NOMO-1 treated with dmso at 0.1 percent for 144 hours (cell line): ENCODE measurements around the gene NAA25.

Source experiments
- DNase-seq: peaks from one replicate; lab custom pipeline; 2025; ENCODE audit not compliant: unreplicated experiment; lab: John Stamatoyannopoulos, UW

NAA25 gene

DNA sequence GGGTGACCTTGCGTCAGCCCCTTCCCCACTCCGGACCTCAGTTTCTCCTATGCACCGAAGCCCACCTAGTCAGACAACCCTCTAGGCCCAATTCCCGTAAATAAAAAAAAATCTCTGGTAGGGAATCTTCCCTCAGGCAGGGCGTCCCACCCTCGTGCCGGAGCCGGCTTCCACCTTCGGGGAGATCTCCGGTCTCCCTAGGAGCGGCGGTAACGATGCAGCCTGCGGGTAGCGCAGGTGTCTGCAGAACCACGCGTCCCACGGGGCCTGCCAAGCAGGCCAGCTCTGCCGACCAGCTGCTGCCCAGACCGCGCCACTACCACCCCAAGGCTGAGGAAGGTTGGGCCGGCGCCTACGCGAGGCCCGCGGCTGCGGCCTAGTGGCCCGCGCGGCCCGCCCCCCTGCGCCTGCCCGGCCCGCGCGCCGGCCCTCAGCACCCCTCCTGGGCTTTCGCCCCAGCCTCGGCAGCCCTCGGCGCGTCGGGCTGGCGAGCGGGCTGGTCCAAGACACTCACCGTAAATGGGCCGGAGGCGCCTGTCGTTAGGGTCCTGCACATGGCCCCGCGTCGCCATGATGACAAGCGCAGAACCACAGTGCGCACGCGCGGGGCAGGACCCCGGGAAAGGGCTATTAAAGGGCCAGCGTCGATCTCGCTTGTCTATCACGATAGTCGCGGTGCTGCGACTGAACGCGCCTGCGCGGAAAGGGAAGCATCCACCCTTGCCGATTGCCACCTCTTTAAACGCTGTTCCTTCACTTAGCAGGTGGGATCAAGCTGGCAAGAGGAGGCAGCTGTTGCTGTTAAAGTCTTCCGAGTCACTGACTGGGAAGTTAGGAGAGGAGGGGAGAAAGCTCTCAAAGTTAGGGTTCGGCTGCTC is at the start of gene NAA25:
TSS of gene NAA25 (minus strand) at position 582 of the 878 bp plus-strand sequence. CDS start at position 572, 10 bp downstream.
- DNase-seq, result peak; percentile 60

DNA sequence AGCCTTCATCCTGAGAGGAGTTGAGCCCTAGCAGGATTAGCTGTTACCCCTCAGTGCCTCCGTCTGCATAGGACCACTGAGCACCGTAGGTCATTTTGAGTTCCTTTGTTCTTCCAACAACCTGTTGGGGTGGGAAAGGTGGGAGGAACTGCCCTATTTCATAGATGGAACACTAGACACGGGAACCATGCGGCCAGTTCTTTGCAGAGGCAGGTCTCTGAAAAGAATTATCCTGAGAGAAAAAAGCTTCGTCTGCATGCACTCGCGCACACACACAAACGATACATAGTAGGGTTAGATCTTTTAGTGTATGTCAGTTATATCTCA is 45.3 kb upstream of the NAA25 start:
- DNase-seq, result no peak

DNA sequence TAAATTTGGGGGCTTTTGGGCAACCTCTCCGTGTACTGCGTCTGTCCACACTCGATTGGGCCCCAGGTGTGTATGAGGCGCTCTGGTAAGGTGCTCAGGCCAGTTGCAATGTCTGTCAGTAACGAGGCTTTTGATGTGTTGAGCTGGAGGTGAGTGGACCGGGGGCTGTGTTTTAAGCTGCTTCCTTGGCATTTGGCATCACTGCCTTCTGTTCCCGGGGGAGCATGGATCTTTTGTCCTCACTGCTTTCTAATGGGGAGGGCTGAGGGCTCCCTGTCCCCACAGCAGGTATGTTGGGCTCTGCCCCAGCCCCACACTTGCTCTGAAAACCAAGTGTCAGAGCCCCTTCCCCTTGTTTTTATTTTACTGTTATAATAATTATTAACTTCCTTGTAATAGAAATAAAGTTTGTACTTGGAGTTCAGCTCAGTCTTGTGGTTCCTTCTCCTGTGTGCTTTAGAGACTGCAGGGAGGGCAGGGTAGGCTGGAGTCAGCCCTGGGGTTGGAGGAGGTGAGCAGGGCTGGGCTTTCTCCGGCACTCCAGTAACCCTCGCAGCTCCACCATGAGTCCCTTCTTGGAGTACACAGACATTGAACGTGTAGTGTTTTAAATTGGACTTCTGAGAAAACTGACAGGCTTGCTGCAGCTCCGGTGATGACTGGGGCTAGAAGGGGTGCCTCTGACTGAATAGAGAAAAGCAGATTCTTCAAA is 44.8 kb upstream of the NAA25 start:
- DNase-seq, result no peak

DNA sequence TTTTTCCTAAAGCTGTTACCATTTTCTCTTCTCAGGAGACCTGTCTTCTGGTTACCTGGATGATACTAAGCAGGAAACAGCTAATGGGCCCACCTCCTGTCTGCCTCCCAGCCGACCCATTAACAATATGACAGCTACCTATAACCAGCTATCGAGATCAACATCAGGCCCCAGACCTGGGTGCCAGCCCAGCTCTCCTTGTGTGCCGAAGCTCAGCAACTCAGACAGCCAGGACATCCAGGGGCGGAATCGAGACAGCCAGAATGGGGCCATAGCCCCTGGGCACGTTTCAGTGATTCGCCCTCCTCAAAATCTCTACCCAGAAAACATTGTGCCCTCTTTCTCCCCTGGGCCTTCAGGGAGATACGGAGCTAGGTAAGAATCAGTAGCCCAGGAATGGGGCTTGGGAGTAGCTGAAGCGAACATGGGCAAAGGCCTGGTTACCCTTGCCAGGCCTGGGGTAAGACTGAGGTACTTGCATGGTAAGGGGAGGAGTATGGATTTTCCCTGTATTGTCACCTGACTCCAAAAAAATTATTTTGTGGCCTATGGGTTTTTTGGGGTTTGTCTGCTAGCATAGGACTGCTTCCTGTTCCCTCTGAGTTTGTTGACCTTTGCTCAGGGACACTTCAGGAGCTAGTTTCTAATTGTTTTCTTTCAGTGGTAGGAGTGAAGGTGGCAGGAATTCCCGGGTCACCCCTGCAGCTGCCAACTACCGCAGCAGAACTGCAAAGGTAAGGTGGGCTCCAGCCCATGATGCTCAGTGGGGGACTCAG is 43.4 kb upstream of the NAA25 start:
- no peak for DNase-seq

DNA sequence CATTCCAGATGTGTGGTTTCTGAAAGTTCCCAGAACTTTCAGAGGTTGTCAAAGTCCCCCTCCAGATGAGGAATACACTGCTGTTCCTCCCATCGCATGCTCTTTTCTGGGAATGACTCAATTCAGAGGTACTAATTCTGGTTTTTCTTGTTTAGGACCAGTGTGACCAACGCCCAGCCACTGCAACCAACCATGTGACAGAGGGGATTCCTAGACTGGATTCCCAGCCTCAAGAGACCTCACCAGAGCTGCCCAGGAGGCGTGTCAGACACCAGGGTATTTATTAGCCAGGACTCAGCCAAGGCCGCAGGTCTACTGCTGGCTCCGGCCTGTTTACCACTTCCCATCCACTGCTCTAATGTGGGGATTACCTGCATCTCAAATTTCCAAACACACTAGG is 41.0 kb upstream of the NAA25 start:
- DNase-seq, result no peak

DNA sequence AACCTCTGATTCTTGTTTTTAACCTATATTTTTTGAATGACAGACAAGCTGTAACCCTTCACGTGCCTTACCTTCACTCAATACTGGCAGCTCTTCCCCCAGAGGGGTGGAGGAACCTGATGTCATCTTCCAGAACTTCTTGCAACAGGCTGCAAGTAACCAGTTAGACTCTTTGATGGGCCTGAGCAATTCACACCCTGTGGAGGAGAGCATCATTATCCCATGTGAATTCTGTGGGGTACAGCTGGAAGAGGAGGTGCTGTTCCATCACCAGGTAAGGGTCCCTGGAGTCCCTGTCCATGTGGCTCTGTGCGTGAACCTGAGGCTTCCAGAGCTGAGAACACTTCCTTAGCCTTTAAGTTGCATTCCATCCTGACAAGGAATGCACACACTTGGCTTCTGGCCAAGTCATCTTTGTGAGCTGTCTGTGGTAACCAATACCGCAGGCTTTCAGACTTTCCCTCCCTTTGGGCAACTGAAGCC is 39.5 kb upstream of the NAA25 start:
- DNase-seq, result no peak

DNA sequence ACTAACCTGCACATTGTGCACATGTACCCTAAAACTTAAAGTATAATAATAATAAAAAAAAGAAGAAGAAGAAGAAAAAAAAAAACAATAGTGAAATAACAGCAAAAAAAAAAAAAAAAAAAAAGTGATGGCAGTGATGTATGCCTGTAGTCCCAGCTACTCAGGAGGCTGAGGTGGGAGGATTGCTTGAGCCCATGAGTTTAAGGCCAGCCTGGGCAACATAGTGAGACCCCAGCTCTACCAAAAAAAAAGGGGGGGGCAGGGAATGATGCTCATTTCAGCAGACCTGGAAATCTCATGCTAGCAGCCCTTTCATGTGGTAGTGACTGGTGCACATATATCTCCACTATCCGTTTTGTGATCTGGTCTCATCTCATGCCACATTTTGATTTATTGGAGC is 37.5 kb upstream of the NAA25 start:
- no peak for DNase-seq

DNA sequence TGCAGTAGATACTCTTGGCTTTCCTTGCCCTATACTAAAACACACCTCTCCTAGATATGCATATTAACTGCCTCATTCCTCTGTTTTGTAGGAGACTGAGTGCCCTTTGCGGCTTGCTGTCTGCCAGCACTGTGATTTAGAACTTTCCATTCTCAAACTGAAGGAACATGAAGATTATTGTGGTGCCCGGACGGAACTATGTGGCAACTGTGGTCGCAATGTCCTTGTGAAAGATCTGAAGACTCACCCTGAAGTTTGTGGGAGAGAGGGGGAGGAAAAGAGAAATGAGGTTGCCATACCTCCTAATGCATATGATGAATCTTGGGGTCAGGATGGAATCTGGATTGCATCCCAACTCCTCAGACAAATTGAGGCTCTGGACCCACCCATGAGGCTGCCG is 32.1 kb upstream of the NAA25 start:
- DNase-seq, result peak; percentile 94

DNA sequence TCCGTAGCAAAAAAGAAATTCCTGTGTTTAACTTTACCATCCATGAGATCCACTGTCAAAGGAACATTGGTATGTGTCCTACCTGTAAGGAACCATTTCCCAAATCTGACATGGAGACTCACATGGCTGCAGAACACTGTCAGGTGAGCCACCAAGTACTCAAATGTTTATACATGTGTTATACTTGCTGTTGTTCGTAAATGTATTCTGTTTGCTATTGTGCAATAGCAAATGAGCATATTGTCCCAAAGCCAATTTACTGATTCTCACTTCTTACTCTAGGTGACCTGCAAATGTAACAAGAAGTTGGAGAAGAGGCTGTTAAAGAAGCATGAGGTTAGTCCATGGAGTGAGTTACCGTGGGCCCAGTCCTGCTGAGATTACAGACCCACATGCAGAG is 26.1 kb upstream of the NAA25 start:
- DNase-seq, result no peak

DNA sequence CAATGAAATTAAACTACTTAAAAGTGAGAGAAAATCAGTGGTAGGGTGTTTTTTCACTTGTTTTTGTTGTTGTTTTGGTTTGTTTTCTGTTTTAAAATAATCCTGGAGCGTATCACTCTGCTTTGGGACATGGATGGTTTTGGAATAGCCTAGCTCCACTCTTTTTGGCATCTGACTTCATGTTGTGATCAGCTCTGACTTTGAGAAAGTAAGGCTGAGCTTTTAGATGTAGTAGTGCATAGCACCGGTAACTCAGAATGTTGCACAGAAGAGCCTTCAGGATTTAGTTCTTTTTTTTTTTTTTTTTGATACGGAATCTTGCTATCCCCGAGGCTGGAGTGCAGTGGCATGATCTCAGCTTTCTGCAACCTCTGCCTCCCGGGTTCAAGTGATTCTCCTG is 24.8 kb upstream of the NAA25 start:
- DNase-seq, result no peak

DNA sequence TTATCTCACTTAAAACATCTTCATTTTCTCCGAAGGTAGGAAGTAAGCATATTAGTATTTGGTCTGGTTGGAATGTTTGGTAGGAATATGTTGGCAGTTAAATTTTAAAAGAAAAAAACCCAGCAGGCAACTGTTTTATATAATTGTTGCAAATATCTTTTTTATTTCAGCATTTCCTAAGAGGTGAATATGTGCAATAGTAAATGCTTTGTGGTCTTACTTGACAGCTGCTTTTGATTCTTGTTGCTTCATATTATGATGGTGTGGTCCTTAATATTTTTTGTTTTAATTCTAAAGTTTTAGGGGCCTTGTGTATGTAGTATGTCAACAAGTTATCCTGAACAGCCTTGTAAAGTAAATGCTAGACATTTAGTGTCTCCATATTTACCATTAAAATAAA is 23.1 kb upstream of the NAA25 start:
- no peak for DNase-seq

DNA sequence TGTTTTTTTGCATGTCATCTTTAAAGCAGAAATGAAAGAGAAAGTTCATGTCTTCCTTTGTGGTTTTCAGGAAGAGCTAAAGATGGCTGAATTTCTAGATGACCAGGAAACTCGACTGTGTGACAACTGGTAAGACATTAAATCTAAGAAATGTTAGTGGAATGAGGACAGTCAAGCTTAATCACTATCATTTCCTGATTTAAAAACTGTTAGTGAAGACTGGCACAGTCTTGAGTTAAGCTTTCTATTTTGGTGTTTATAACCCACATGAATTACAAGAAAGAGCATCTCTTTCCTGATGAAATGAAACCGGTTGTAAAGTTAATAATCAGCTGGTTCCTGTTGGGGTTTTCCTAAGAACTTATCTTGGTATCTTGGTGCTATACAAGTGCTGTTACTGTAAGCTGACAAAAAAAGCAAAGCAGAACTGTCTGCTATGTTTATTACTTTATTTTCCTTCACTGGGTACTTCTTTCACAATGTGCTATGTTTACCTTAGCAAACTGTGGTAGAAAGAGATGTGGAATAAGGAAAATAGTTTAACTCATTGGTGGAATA is 21.9 kb upstream of the NAA25 start:
- peak; percentile 69 for DNase-seq

DNA sequence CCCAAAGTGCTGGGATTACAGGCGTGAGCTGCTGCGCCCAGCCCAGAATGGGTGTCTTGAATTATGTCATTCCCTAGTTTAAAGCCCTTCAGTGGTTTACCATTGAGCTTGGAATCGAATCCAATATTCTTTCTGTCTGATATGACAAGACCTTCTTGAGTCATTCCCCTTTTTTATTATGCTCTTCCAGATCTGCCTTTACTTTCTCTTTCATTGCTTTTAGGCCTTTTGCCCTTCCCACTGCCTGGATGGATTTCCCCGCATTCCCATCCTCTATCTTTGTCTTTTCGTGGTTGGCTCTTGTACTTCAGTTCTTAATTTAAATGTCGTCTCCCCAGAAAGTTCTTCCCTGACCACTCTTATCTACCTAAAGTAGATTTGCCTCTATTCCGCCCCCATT is 18.3 kb upstream of the NAA25 start:
- DNase-seq, result no peak

DNA sequence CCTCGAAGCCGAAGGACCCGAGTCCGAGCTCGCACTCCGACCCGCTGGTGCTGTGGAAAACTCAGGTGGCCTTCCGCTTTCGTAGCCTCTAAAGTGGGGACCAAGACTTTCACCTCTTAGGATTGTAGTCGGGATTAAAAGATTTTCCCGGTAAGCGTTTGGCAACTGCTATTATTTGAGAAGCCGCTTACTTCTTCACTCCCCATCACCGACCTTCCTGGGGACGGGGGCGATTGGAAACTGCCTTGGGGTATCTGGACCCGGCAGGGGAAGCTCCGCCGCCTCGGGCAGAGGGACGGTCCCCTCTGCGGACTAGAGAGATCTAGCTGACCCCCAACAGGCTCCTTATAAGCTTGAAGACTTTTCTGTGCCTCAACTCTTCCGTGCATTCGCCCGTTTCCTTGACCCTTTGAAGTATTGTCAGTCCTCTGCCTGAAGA is 17.4 kb upstream of the NAA25 start:
- no peak for DNase-seq

DNA sequence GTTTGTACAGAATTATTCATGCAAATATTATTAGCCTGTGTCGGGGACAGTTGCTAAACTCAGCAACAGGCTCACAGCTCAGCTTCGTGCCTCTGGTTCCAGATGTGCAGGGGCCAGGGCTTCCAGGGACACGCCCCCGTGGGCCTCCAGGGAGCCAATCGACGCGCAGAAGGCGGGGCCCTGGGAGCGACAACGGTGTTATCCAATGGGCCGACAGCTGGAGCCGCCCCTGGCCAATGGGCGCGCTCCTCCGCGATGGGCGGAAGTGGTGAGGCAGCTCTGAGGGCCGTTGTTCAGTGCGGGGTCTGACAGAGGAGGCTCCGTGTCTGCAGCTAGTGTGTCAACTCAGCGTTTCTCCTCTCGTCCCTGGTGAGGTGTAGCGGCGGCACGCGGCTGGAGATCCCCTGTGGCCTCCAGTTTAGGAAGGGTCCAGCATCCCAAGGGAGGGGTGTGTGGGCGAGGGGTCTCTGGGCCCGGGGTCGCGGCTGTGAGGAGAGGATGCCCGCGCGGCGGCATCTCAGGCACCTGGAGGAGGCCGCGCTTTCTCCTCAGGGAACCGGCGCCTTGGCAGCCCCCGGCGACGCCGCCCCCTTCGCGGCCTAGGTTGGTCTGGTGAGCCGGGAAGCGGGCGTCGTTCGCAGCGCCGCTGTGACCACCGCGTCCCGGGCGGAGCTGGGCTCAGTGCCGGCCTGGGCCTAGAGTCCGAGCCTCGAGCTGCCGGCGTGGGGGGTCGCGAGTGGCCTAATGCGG is 16.8 kb upstream of the NAA25 start, which contains the start of gene TRAFD1:
TSS of gene TRAFD1 (plus strand) at position 311 of the 750 bp plus-strand sequence. CDS start 4,963 bp downstream, outside the sequence.
- peak; percentile 94 for DNase-seq

DNA sequence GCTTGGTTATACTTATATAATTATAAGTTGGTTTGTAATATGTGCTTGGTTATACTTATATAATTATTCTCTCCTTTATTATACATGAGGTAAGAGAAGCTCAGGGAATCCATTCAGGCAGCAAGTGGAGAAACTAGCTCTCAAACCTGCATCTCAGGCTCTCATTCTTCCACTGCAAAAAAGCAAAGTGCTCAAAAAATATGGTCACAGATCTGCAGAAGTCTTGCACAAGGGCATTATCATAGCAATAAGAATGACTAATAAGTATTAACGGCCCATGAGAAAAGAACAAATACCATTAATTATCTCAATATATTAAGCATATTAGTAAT is 16.3 kb upstream of the NAA25 start:
- DNase-seq, result no peak

DNA sequence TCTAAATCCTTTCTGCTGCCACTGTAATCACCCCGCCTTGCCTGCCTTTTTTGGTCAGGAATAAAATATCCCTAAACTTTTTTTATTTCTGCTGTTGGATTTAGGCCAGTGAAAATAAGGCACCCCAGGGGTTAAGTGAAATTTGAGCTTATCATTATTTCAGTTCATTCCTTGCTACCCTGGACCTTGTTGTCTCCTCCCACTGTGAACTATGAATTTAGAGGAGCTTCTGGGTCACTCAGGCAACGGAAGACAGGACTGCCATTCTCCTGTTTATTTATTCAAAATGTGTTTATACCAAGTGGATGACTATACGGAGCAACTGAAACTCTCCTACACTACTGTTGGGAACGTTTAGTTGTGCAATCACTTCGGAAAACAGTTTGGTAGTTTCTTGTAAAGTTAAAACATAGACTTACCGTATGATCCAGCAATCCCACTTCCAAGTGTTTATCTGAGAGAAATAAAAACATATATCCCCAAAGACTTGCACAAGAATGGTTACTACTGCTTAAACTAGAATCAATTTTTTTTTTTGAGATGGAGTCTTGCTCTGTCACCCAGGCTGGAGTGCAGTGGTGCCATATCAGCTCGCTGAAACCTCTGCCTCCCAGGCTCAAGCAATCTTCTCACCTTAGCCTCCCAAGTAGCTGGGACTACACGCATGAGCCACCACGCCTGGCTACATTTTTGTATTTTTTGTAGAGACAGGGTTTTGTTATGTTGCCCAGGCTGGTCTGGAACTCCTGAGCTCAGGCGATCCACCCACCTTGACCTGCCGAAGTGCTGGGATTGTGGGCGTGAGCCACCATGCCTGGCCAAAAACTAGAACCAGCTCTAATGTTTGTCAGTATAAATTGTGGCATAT is 14.5 kb upstream of the NAA25 start:
- DNase-seq, result no peak

DNA sequence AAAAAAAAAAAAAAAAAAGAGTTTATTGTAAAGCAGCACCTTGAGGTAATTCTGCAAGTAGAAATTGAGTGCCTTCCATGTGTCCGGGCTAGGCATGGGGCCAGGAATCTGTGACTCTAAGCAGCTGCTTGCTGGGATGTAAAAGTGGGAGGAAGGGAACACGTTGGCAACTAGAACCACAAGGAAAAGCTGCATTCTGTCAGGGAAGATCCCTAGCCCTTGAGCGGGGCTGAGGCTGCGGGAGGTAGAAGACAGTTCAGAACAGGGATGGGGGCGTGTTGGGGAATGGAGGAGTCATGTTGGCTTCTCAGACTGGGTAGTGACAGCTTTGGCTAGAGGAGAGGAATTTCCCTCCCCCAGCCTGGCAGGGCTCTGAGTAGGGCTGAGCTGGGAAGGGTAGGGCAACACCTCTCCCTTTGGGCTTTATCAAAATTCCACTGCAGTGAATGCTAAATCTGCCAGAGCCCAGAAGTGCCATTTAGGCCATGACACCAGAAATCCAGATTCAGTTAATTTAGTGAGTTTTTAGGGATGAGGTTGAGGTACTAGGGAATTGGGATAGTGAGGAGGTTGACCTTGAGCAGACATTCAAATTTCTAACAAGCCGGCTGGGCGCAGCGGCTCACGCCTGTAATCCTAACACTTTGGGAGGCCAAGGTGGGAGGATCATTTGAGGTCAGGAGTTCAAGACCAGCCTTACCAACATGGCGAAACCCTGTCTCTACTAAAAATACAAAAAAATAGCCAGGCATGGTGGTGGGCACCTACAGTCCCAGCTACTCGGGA is 13.4 kb upstream of the NAA25 start:
- no peak for DNase-seq

DNA sequence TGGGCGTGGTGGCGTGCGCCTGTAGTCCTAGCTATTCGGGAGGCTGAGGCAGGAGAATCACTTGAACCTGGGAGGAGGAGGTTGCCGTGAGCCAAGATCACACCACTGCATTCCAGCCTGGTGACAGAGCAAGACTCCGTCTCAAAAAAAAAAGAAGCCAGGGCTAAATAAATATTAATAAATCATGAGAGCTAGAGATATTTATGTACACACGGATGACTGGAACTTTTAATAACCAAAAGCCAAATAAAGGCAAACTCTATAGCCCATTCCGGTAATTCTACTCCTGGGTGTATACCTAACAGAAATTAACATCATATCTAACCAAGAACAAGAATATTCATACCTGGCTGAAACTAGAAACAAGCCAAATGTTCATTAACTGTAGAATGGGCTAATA is 9.1 kb upstream of the NAA25 start:
- no peak for DNase-seq
